Measurements from ENCODE around the gene GNG3.
"Not testable (repeated sequence)": the region's sequence is repeated elsewhere in the genome, so short reads cannot be mapped to it uniquely, and the experiment has no call there.

GNG3 gene

DNA sequence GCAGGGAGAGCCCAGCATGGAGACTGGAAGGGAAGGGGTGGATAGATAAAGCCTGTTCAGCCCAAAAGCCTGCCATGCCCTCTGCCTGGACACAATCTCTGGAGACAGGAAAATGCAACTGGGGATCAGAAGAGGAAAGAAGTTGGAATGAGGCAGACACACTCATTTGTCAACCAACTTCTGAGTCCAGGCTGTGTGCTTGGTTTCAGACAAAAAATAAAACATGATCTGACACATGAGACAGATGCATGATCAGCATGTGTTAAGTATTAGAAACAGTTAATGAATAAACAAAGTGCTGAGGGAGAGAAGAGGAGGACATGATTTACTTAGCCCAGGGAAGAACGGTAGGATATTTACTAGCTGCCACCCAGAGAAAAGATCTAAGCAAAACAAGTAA, 19.0 kb upstream of the GNG3 start:
- DNase-seq: no peak

DNA sequence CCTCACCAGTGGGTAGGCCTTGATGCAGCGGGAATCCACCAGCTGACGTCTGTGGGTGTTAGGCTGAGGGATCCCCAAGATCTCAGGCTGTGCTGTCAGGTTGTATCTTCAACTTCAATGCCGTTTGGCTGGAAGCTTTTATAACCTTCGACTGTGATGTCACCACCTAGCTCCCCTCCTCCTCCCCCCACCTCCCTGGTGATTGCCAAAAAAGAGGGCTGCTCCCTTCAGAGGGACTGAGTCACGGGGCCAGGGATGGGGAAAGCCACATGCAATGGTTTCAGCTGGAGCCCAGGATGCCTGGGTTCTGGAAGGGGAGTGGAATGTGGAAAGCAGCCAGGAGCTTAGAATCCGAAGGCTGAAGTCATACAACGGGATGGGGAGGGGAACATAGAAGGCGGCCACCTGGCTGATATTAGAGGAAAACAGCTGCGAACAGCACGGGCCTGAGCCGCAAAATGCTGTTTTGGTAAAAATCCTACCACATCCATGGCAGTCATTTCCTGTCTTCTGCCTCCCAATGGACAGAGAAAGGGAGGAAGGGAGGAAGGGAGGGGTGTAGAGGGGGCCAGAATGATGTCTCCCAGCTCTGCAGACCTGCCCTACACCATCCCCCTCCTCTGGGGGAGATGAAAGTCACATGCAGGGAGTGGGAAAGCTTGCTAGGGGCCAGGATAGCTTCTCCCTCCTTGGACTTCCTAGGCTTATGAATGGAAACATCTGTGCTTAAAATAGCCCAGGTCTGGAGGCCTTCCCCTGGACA, 17.9 kb upstream of the GNG3 start, which contains the start of gene LRRN4CL:
Gene LRRN4CL, minus strand, starts transcription at position 110 of the 763 bp plus-strand sequence. CDS start 1,022 bp downstream, outside the sequence.
- DNase-seq: no peak

DNA sequence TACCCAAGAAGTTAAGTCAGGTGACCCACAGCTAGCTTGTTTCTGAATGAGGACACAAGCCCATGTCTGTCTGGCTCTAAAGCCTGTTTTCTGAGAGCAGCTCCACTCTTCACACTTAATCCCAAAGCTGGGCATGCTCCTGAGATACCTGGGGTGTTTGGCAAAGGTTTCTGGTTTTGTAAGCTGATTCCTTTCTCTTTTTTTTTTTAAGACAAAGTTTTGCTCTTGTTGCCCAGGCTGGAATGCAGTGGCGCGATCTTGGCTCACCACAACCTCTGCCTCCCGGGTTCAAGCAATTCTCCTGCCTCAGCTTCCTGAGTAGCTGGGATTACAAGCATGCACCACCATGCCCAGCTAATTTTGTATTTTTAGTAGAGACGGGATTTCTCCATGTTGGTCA, 13.9 kb upstream of the GNG3 start:
- DNase-seq: not testable (repeated sequence)

DNA sequence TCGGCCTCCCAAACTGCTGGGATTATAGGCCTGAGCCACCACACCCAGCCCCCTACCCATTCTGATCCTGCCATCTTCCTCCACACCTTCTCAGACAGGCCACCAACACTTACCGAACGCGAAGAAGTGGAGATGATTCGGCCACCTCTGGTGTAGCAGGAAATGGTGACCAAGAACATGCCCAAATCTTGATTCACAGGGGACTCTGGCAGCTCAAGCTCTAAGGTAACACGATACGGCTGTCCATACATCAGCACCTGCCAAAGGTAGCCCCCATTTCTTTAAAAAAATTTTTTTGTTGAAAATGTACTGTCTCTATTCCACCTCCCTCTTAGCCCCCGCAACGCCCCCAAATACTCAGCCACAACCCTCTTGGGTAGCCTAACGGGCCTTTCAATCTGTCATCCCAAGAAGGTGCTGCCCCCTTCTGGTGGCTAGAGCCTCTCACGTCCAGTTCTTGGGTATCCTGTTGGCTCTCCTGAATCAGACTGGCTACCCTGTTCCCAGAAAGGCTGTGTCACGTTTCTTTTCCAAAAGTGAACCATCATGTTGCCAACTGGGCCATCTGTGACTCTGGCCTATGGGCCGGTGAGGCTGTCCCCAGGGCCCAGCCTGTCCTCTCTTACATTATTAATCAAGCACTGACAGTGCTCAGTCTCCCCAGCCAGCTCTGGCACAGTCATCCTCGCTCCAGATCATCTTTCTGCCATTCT, 12.9 kb upstream of the GNG3 start:
- DNase-seq: no peak

DNA sequence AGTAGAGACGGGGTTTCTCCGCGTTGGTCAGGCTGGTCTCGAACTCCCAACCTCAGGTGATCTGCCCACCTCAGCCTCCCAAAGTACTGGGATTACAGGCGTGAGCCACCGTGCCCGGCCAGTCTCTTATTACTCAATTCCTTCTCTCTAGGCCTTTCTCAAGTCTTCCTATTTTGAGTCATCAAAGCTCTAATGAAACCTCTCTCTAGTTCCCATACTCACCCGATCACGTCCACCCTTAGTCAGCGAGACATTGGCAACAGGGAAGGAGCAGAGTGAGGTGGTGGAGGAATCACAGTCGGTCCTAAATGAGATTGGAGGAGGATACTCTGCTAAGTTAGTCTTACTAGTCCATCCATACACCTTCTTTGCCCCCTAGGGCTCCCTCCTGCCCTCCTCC, 5.2 kb upstream of the GNG3 start:
- no peak for DNase-seq

DNA sequence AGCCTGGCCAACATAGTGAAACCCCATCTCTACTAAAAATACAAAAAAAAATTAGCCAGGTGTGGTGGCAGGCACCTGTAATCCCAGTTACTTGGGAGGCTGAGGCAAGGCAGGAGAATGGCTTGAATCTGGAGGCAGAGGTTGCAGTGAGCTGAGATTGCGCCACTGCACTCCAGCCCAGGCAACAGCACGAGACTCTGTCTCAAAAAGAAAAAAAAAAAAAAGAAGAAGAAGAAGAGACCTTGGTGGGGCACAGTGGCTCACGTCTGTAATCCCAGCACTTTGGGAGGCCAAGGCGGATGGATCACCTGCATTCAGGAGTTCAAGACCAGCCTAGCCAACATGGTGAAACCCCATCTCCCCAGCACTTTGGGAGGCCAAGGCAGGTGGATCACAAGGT, 3.6 kb upstream of the GNG3 start:
- not testable (repeated sequence) for DNase-seq

DNA sequence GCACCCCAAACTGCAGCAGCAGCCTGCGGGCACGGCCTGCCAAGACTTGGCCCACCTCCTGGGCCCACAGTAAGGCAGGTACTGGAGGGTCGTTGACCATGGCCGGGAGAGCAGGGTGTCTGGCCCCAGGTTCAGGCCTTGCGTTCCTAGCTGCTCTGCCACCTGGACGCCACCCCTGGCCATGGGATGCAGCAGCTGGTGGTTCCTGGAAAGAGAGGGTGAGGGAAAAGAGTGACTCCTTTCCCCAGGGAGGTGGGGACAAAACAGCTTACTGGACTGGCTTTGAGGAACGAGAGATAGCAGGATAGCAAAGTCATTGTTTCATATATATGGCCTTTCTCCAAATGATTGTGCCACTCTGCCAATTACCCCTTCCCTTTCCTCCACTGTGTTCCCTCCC, 2.1 kb upstream of the GNG3 start:
- no peak for DNase-seq

DNA sequence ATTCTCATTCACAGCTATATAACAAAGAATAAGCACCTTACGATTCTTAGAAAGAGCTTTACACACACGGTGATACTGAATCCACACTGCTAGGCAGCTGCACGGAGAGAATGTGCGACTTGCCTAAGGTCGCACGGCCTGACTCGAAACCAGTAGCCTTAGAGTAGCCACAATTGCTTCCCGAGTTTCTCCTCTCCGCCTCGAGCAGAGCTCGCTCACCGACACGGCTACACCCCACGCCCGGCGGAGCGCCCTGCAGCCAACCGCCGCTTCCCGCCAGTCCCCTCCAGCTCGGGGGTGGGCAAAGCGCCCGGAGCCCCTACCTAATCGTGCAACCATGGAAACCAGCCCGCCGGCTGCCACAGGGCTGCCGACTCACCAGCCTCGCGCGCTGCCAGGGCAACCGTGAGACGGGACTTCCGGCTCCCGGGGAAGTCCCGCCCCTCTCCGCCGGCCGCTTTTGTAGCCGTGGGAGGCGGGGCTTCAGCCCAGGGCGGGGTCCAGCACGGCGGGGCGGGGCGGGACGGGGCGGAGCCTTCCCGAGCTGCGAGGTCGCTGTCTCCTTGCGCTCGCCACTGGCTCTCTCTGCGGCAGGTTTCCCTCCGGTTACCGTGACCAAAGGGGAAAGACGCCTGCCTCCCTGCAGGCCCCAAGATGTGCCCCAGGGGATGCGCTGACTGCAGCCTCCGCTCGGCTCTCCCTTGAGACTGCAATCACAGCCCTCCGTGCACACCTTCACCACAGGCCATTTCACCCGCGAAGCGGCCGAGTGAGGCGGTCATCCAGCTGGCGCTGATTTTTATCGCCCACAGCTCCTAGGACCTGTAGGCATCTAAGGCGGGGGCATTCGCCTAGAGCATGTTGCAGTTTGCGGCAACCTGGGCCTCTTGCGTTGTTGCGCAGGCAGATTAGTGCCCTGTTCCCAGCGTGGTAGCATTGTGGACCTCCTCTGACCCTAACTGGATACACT, 1.3 kb upstream of the GNG3 start:
- DNase-seq: peak; percentile 86

DNA sequence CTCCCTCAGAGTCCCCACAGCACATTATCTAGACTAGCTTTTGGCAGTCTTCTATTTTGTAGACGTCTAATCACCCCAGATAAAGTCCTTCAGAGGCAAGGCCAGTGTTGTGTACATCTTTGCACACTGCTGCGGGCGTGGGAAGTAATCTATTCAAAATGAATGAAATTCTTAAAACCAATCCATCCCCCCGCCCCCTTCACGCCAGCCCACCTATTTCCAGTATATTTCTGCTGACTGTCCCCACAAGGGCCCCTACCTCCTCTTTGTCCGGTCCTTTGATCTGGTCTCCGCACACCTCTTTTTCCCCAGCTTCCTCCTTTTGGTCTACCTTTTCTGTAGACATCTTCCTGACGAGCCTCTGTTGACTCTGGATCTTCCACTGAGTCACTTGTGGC, 627 bp upstream of the GNG3 start:
- DNase-seq: no peak

DNA sequence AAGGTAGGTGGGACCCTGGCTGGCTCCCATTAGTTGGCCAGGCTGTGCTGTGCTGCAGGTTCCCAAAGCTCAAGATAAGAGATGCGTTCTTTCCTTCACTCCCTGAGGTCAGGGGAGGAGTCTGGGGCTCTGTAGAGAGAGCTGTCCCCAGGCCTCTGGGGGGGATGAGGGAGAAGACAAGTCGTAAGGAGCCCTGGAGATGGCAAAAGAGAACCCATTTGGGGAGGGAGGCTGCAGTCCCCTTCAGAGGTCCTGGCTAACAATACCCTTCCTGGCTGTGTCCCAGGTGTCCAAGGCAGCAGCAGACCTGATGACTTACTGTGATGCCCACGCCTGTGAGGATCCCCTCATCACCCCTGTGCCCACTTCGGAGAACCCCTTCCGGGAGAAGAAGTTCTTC, 916 bp downstream of the GNG3 start:
- DNase-seq: no peak

DNA sequence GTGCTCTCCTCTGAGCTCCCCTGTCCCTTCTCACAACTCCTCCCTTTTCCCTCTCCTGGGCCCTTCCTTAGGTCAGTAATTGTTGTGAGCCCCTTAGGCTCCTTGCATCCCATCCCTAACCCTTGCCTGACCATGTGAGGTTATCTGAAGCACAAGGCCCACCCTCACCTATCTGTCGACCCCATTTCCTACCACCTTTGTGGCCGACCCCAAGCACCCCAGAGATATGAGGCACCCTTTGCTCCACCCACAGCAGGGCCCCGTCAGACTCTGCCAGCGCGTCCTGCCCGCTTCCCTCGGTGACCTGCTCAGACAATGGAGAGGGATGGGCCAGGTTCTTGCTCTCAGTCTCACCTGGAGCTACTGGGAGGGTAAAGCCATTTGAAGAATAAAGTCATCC, 1.3 kb downstream of the GNG3 start:
- no peak for DNase-seq

DNA sequence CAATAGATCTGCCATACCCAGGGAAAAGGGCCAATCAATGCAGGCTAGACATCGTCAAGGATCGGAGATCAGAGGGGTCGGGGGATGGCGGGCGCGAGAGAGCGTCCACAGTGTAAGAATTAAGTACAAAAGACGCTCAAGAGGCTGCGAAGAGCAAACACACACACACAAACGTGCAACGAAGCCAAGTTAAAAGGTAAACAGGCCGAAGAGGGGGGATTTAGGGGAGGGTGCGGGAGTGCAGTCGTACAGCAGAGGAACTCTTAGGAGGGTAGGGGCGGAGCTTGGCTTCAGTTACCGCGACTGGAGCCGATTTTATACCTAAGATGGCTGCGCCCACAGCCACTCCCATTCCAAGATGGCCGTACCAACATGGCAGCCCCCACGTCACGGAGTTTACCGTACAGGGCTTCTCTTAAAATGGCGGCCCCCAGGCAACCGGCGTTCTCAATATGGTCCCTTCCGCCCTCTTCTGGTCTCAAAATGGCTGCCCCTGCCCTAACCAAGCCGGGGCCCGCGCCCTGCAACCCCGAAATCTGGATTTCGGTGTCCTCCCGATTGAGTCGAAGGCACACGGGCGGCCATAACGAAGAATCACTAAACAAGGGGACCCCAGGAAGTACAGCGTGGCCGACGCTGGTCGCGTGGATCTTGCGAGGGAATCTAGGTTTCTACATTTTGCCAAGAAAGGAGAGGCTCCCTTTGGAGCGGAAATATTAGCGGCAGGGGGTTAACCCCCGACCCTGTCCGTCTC, 1.9 kb downstream of the GNG3 start:
- peak; percentile 97 for DNase-seq

DNA sequence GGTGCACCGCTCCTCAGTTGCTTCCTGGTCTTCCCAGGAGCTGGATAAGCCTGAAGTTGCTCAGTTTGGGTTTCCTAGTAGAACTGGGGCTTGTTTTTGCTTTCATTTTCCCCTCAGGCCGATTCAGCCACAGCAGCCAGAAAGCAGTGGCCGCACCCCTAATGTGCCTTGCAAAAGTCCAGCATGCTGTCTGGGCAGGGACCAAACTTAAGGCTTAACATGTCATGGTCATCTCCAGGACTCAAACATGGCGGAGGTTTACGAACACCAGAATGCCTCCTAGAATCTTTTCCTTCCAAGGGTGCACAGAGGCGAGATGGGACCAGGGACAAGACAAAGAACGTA, 2.5 kb downstream of the GNG3 start:
- DNase-seq: no peak

DNA sequence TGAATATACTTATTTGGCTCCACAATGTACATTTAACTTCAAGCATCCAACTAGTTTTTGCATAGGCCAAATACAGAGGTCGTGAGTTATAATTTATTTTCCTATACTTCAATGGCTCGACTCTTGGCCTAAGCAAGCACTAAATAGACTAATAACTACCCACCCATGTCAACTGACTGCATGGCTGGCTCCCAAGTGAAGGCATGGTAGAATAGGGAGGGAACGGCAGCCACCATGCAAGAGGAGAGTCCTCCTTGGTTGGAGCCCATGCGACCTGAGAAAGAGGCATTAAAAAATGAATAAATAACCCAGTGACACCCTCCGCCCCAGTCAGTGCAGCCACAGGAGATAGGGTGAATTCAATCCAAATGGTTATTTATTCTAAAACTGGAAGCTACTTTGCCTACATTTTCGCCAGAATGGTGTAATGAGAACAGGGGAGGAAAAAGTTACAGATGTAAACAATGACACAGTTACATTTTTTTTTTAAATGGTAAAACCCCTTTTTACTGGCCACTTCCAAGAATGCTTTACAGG, 4.9 kb downstream of the GNG3 start:
- no peak for DNase-seq

DNA sequence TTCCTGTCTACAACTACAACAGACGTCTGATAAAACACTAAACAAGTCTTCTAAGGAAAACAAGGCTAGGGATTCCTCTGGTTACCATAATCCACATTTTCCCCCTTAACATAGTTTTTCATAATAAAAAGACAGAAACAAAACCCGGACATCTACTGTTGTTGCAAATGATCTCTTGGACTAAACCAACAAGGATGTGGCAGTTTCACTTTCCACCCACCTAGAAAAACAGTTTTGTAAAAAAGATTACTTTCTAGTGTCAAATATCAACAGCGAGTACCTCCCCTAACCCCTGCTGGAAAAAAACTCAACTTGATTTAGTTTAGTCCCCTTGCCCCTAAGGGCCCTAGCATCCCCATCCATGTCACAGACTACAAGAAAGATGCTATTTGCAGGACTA, 5.4 kb downstream of the GNG3 start:
- no peak for DNase-seq

DNA sequence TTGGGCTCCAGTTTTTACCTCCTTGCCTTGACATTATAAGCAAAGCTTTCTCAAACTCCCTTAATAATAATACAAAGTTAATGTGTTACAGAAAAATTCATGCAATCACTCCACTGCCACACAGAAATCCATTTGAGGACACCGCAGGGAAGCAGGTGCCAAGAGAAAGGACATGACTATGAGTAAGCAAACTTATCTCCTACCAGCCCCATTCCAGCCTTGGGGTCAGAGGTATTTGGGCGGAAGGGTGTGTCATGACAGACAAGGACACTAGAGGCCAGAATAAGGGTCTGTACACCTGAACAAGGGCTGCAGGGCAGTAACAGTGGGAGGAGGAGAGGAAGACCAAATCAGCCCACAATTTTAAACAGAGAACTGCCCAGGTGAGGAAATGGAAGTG, 5.9 kb downstream of the GNG3 start:
- no peak for DNase-seq

DNA sequence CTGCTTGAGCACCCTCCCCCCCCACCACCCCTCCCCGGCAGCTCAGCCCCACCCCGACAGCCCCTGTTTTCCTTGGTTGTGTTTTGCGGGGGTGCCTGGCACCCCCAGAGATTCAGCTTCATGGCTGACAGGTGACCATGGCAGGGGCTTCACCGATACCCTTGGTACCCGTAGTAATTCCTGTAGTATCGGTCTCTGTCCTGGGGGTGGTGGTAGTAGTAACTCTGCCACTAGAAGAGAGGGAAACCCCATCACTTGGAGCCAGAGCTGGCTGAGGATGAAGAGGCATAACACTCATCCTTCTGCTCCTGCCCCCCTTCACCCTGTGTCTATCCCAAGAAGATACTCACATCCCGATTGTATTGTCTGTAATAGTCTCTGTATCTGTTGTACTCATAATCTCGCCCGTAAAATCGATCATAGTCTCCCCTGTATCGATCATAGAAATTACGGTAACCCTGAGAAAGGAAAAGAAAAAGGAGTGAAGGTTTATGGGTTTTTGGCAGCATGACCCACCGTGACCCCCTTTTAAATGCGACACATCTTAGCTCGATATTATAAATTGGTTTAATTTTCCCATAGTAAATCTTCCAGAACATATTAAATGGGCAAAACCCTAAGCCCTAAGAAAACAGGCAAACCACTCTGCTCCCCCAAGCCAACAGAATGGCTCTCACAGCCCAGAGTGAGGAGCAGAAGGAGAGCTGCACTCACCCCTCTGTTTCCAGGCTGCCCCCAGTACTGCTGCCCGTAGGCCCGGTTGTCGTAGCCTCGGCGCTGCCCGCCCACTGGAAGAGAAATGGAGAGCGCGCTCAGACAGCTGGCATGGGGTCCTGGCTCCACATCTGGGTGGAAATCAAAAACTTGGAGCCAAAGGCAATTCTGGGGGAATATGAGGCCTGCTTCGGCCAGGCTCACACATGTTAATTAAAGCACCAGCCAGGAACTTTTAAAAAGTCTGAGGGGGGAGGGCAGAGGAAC, 8.0 kb downstream of the GNG3 start:
- no peak for DNase-seq

DNA sequence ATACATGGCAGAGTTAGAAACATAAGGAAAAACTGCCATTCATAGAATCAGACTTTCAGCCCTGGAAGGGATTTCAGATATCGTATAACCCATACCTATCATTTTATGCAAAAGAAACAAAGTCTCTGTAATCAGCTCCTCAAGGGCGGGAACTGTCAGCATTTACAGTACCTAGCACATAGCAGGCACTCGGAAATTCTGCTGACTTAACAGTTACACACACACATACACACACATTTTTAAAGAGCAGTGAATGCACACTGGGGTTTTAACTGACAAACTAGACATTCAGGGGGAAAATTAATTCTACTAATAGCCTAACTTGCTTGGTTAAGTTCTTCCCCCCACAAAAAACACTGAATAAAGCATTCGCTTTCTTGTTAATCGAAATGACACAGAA, 8.7 kb downstream of the GNG3 start:
- no peak for DNase-seq

DNA sequence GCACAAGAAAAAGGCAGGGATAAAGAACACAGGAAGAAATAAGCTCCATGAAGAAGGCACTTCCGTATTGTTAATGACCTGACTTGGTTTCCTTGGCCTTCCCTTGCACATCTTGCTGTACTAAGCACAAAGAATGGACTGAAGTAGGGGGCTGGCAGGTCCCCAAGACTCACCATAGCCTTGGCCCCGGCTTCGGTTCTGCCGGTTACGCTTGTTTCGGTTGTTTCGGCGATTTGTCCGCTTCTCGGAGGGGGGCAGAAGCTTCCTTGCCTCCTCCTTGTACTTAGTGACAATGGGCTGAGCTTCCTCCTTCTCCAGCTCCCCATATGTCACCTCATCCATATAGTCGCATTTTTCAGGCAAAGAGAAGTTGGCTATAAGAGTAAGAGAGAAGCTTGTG, 9.3 kb downstream of the GNG3 start:
- no peak for DNase-seq

DNA sequence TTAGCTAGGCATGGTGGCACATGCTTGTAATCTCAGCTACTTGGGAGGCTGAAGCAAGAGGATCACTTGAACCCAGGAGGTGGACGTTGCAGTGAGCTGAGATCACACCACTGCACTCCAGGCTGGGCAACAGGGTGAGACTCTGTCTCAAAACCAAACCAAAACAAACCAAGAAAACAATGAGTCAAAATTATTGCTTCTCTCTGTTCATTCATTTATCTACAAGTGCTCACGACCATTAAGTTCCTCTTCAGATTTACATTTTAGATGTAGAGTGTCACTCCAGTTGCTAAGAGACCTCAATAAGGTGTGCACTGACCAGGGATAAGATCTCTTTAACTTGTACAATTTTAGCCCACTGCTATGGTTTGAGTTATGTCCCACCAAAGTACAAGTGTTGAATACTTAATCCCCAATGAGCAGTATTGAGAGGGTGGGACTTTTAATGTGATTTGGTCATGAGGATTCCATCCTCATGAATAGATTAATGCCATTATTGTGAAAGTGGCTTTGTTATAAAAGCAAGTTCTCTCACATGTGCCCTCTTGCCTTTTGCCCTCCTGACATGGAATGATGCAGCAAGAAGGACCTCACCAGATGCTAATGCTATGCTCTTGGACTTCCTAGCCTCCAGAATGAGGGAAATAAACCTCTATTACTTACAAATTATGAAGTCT, 12.0 kb downstream of the GNG3 start:
- DNase-seq: no peak

DNA sequence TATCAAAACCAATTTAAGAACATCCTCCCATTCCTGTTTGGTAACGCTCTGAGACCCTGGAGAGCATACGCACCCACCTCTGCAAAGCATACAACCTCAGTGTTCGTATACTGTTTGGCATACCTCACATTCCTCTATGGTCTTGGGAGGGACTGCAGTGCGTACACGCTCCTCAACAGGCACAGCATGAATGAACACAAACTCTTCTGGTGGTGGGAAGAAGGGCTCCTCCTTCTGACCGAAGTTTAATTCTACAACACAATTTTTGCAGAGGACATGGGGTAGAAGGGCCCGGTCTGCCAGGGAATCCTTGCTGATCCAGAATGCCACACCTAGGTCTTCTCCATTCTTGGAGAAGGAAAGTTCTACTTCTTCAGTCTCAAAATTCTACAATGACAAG, 14.5 kb downstream of the GNG3 start:
- DNase-seq: no peak

Measured in NCI-H2081 treated with DMSO at 0.1 percent for 48 hours (cell line).